ENCODE measurements around the gene PRKAG2.

The PRKAG2 gene

DNA sequence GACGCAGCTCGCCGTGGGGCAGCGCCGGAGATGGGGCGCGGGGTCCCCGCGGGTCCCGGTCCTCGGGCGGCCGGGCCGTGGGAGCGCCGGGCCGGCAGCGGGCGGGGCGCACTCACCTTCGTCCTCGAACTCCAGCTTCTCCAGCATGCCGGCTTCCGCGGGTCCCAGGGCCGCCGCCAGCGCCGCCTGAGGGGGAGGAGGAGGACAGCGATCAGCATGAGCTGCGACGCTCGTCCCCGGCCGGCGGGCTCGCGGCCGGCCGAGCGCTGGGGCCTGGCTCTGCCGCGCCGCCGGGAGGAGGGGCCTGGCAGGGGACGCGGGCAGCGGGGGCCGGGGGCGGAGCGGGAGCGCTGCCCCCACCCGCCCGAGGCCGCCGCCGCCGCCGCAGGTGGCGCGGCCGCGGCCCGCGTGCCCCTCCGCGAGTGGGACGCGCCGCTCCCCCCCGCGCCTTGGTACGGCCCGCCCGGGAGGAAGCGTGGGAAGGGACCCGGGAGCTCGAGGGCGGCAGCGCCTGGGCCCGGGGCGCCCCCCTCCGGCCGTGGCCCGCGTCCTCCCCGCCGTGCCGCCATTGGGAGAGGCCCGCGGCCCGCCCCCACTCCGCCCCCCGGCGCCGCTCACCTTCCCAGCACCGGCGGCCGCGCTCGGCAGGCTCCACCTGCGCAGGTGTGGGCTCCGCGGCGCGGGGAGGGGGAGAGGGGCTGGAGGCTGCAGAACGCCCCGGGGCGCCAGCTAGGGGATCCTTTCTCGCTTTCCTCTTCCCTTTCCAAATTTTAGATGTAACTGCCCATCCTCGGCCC lies 244.8 kb downstream of the PRKAG2 start:
- H3K4me3 ChIP-seq (replicated peaks; ENCODE audit: low read depth, low read length): peak overlapping the region; percentile 86
- TF ChIP-seq, protein P1, sequence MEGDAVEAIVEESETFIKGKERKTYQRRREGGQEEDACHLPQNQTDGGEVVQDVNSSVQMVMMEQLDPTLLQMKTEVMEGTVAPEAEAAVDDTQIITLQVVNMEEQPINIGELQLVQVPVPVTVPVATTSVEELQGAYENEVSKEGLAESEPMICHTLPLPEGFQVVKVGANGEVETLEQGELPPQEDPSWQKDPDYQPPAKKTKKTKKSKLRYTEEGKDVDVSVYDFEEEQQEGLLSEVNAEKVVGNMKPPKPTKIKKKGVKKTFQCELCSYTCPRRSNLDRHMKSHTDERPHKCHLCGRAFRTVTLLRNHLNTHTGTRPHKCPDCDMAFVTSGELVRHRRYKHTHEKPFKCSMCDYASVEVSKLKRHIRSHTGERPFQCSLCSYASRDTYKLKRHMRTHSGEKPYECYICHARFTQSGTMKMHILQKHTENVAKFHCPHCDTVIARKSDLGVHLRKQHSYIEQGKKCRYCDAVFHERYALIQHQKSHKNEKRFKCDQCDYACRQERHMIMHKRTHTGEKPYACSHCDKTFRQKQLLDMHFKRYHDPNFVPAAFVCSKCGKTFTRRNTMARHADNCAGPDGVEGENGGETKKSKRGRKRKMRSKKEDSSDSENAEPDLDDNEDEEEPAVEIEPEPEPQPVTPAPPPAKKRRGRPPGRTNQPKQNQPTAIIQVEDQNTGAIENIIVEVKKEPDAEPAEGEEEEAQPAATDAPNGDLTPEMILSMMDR (IDR thresholded peaks at IDR 0.05; ENCODE audit: insufficient read depth, low read length, poor library complexity, severe bottlenecking): no peak
- no peaks in the 10 kb centered on the region for H3K36me3 ChIP-seq (ENCODE audit: control insufficient read depth, insufficient read depth, low read length)
- peak; percentile 92 for DNase-seq (ENCODE audit: extremely low read depth, insufficient read length)
- no peaks in the 10 kb centered on the region for H3K27me3 ChIP-seq (replicated peaks; ENCODE audit: control insufficient read depth, insufficient read depth, low read length)

DNA sequence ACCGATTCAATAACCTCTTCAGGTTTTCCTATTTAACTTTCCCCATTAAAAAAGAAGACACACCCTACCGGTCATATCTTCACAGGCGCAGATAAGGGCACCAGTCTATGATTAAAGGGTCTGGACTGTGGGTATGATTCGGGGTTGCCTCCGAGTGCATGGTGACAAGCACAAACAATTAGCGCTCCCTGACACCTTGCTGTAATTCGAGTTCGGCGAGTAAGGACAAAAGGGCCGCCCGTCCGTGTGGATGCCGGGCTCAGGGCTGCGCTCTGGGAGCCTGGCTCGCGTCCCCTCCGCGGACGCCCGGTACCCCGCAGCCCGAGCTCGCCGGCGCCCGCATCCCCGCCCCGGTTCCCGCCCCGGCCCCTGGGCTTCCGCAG lies 245.4 kb downstream of the PRKAG2 start:
- TF ChIP-seq, protein P1 (IDR thresholded peaks at IDR 0.05; ENCODE audit: insufficient read depth, low read length, poor library complexity, severe bottlenecking): peak; percentile 22
- H3K4me3 ChIP-seq (replicated peaks; ENCODE audit: low read depth, low read length): peak overlapping the region; percentile 86
- DNase-seq (ENCODE audit: extremely low read depth, insufficient read length): no peak

DNA sequence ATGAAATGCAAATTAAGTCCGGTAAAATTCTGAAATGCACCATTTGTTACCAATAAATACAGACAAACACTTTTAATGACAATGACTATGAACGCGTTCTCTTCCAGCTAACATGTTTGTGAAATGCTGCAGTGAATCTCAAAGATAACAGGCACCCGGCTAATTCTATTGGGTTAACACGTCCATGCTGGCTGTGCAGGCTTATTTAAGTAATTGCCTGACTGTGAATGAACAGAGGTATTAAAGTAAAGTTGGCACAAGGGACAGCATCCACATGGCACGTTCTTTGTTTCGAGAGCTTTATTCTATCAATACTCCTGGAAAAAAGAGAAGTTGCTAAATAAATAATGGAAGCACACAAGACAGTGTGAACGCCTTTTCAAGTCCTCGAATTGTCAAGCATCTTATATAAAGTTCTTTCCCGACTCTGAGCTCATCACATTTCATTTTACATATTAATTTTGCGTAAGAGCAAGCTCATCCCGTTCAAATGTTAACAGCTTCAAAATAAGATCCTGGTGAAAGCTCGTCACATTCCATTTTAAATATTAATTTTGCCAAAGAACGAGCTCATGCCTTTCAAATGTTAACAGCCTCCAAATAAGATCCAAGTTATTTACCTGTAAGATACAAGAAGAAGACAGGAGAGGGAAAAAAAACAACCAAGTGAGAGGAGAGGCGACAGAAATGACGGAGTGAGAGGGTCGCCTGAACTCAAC lies 245.9 kb downstream of the PRKAG2 start:
- H3K27me3 ChIP-seq (replicated peaks; ENCODE audit: control insufficient read depth, insufficient read depth, low read length): no peaks in the 10 kb centered on the region
- no peaks in the 10 kb centered on the region for H3K36me3 ChIP-seq (ENCODE audit: control insufficient read depth, insufficient read depth, low read length)
- TF ChIP-seq, protein P1 (IDR thresholded peaks at IDR 0.05; ENCODE audit: insufficient read depth, low read length, poor library complexity, severe bottlenecking): no peak
- peak overlapping the region; percentile 86 for H3K4me3 ChIP-seq (replicated peaks; ENCODE audit: low read depth, low read length)
- no peak for DNase-seq (ENCODE audit: extremely low read depth, insufficient read length)

More for the DNA sequence above, 245.4 kb downstream of the PRKAG2 start:
- H3K36me3 ChIP-seq (ENCODE audit: control insufficient read depth, insufficient read depth, low read length): no peaks in the 10 kb centered on the region
- H3K27me3 ChIP-seq (replicated peaks; ENCODE audit: control insufficient read depth, insufficient read depth, low read length): no peaks in the 10 kb centered on the region

DNA sequence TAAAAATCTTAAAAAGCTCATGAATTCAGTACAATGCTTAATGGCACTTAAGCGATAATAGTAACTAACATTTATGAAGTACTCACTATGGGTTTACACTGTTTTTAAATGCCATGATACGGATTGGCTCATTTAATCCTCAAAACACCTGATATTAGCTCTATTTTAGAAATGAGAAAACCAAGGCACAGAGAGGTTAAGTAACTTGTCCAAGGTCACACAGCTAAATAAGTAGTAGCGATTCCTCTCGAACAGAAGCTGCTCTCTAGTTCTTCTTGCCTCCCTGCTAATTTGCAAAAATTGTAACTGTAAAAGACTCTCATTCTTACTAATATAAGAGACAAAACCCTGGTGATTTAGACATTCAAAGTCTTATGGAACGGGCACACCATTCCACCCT lies 246.6 kb downstream of the PRKAG2 start:
- Histone ChIP-seq H3K27me3 (replicated peaks; ENCODE audit: control insufficient read depth, insufficient read depth, low read length) (no peaks in the 10 kb centered on the region), H3K4me3 (replicated peaks; ENCODE audit: low read depth, low read length) (peak overlapping the region; percentile 86; the same call in 1 of the 2 replicates), H3K36me3 (ENCODE audit: control insufficient read depth, insufficient read depth, low read length) (no peaks in the 10 kb centered on the region)
- no peak for DNase-seq (ENCODE audit: extremely low read depth, insufficient read length)
- TF ChIP-seq, protein P1 (IDR thresholded peaks at IDR 0.05; ENCODE audit: insufficient read depth, low read length, poor library complexity, severe bottlenecking): no peak

DNA sequence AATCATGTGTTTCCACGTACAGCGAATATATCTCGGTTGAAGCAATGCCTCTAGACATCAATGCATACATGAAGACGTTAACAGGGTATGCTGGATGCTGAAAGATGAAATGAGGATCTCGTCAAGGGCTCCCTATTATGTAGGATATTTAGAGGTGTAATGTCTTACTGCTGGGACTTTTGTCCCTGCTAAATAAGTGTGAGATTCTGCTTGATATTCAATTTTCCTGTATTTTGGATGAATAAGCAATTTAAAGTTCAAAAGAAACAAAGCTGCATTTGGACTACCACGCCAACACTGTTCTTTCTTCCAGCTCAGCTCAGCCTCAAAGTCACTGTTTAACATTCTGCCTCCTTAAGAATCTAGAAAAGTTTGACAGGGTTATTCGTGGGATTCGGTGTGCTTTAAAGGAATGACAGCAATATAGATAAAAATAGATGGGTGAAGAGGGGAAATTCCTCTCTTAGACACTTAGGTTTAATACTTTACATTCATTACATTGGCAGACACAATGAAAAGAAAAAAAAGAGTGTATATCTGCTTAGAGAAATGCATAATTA lies 247.1 kb downstream of the PRKAG2 start:
- Histone ChIP-seq H3K36me3 (ENCODE audit: control insufficient read depth, insufficient read depth, low read length) (no peaks in the 10 kb centered on the region), H3K27me3 (replicated peaks; ENCODE audit: control insufficient read depth, insufficient read depth, low read length) (no peaks in the 10 kb centered on the region), H3K4me3 (replicated peaks; ENCODE audit: low read depth, low read length) (no peak overlapping the region)
- DNase-seq (ENCODE audit: extremely low read depth, insufficient read length): no peak
- TF ChIP-seq, protein P1 (IDR thresholded peaks at IDR 0.05; ENCODE audit: insufficient read depth, low read length, poor library complexity, severe bottlenecking): no peak
